Measurements from ENCODE around the gene MED27.

The MED27 gene

GRCh38 chr9:131905144-131905543 is 174.5 kb downstream of the MED27 start:
- CTCF ChIA-PET, result interaction anchor here (1.6 kb wide), 1 partner anchor 9 kb away, joined by 4 read pairs; no protein-coding TSS in a partner anchor
- DNase-seq (ENCODE audit: low read depth, low spot score), result no peak
- H3K4me3 ChIP-seq (ENCODE audit: low read depth, low read length), result no peak overlapping the region
- POLR2A ChIA-PET, result interaction anchor here (0.5 kb wide), 1 partner anchor 115 kb away, joined by 3 read pairs; no protein-coding TSS in a partner anchor
- TF ChIP-seq CTCF (IDR thresholded peaks at IDR 0.05; ENCODE audit: insufficient read depth, low read length, missing control alignments), result no peak

GRCh38 chr9:131899296-131900228 is 180.1 kb downstream of the MED27 start:
- CTCF ChIA-PET, result no interaction called here
- no peak for DNase-seq (ENCODE audit: low read depth, low spot score)
- POLR2A ChIA-PET, result no interaction called here
- TF ChIP-seq CTCF (IDR thresholded peaks at IDR 0.05; ENCODE audit: insufficient read depth, low read length, missing control alignments), result no peak
- H3K4me3 ChIP-seq (ENCODE audit: low read depth, low read length), result no peak overlapping the region

- no peak overlapping the region for H3K4me3 ChIP-seq (ENCODE audit: low read depth, low read length)
- no peak for TF ChIP-seq CTCF (IDR thresholded peaks at IDR 0.05; ENCODE audit: insufficient read depth, low read length, missing control alignments)
- no peak for DNase-seq (ENCODE audit: low read depth, low spot score)
- CTCF ChIA-PET, result no interaction called here
- POLR2A ChIA-PET, result no interaction called here
Observed at GRCh38 chr9:131892902-131893500, 186.7 kb downstream of the MED27 start.

GRCh38 chr9:131892162-131892707 is 187.4 kb downstream of the MED27 start:
- no peak for TF ChIP-seq CTCF (IDR thresholded peaks at IDR 0.05; ENCODE audit: insufficient read depth, low read length, missing control alignments)
- DNase-seq (ENCODE audit: low read depth, low spot score), result no peak
- POLR2A ChIA-PET, result no interaction called here
- no peak overlapping the region for H3K4me3 ChIP-seq (ENCODE audit: low read depth, low read length)
- CTCF ChIA-PET, result no interaction called here

- ChIA-PET CTCF (no interaction called here), POLR2A (no interaction called here)
- no peak for TF ChIP-seq CTCF (IDR thresholded peaks at IDR 0.05; ENCODE audit: insufficient read depth, low read length, missing control alignments)
Observed at GRCh38 chr9:131891598-131891997, 188.1 kb downstream of the MED27 start.

More at GRCh38 chr9:131891598-131891997, 188.1 kb downstream of the MED27 start:
- no peak for DNase-seq (ENCODE audit: low read depth, low spot score)
- H3K4me3 ChIP-seq (ENCODE audit: low read depth, low read length), result no peak overlapping the region

Measured in AG04449 (cell line).